B cell (primary cell): ENCODE results near the gene CENPX.

Source experiments
- CTCF ChIP-seq: fragments of 200-600 bp; IDR thresholded peaks from one replicate; pipeline ENCODE4 v1.8.0; 2022; ENCODE audit warnings: antibody characterized with exemption, mild to moderate bottlenecking
- EZH2 ChIP-seq: IDR thresholded peaks from 2 replicates; pipeline ENCODE4 v1.6.1; 2012; ENCODE audit warnings: borderline replicate concordance, low read depth, mild to moderate bottlenecking, moderate library complexity, low read length; ENCODE audit not compliant: insufficient read depth, poor library complexity, severe bottlenecking

DNA sequence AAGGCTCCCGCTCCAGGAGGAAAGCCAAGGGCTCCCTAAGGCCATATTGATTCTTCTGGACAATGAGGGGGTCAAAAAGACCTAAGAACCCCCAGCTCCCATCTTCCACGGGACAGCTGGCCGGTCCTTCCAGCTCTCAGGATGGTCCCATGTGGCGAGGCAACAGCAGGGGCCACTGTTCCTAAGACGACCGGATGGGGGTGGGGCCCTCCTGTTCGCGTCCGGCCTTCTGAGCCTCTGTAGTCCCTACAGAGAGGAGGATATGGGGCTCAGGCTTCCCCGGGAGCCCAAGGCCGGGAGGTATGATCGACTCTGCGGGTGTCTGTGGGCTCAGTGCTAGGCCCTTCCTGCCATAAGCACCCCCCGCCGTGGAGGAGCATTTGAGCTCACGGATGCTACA is 20.8 kb upstream of the CENPX start:
- TF ChIP-seq CTCF = no peak
- no peak for TF ChIP-seq EZH2
